Hippocampal formation (tissue), 2 donors: Measurements from ENCODE around the gene UBE2F.
"Not testable (repeated sequence)": the region's sequence is repeated elsewhere in the genome, so short reads cannot be mapped to it uniquely, and the experiment has no call there.

Experiments used
- DNase-seq, 2 donors: peaks; one replicate each; lab custom pipeline; 2025; lab: John Stamatoyannopoulos, UW

Gene UBE2F

GRCh38 chr2:238020816-238021215, 54.0 kb downstream of the UBE2F start:
- no peak for DNase-seq

- no peak for DNase-seq
These were observed 54.5 kb downstream of the UBE2F start for GRCh38 chr2:238021327-238021726.

- no peak for DNase-seq
These were observed 55.9 kb downstream of the UBE2F start for GRCh38 chr2:238022594-238023157.

DNA sequence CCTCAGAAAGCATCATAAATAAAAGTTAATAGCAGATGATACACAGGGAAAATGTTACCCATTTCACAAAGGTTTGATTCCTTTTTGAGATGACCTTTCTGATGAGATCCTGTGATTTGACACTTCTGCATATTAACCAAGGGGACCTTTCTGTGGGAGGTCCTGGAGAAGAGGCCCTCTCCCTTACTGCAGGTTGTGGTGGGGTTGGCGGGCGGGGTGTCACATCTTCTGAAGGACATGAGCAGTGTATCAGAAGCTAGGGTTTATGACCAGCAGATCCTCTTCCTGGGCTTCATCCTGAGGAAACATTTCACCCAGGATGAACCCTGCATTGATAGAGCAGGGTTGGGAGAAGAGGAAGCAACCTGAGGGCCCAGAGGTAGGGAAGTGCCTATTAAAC, 56.8 kb downstream of the UBE2F start:
- DNase-seq = no peak

DNA sequence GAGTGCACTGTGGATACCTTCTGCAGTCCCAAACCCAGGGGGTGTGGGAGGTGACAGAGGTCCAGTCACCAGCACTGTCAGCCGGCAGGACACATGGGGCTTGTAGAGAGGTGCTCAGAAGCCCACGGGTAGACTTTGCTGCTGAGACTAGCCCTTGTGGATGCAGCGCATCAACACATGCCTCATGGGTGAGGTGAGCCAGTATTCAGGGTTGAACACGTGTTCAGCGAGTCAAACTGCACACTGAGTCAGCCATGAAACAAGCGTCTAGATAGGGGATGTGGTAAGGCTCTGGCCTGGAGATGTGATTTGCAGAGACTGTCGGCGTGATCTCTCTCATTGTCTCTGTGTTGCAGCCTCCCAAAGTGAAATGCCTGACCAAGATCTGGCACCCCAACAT, 58.2 kb downstream of the UBE2F start:
- no peak for DNase-seq

GRCh38 chr2:238025741-238026360, 59.0 kb downstream of the UBE2F start:
- DNase-seq = no peak

DNA sequence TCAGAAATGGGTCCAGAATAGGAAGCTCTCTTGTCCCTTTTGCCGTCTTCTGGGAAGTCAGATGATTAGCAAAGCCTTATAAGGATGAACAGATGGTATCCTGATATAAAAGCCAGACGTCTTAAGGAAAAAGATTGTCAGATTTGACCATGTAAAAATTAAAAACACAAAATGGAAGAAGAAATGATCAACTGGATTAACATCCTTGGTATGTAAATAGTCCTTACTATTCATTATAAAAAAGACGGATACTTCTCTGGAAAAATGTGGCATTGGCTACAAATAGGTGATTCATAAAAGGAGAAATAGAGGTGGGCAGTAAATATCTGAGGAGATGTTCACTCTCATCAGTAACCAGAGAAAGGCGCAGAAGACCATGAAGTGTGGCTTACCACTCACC, 60.2 kb downstream of the UBE2F start:
- DNase-seq = no peak

DNA sequence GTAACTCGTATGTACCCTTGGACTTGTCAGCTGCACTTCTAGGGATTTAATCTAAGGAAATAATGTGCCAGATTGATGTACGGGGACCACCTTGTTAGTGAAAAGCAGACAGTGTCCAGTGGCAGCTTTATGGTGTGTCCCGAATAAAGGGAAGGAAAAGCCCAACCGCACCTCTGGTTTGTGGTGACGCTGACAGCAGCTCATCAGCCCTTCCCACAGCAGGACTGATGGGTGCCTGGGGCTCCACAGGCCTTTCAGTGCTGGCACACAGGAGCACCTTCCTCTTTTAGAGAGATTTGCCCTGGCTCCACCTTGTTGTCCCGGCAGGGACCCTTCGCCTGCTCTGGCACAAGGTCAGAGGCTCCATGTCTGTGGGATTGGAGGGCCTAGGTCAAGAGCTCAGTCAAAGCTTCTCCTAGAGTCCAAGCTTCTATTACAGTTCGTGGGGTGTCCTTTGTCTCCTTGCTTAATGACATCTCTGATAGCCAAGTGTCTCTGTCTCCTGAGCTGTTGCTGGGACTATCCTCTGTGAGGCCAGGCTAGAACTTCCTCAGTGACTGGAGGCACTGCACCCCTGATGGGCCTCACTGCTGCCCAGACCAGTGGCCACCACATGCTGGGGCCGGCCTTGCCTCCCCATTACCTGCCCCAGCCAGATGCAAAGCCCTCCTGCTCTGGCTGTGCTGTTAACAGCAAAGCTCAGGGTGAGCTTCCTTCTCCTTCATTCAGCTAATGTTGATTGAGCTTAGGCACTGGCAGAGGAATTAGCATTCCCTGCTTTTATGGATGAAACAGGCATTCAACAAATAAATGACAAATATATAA, 61.0 kb downstream of the UBE2F start:
- DNase-seq = no peak

GRCh38 chr2:238029853-238030252, 63.0 kb downstream of the UBE2F start:
- no peak for DNase-seq

DNA sequence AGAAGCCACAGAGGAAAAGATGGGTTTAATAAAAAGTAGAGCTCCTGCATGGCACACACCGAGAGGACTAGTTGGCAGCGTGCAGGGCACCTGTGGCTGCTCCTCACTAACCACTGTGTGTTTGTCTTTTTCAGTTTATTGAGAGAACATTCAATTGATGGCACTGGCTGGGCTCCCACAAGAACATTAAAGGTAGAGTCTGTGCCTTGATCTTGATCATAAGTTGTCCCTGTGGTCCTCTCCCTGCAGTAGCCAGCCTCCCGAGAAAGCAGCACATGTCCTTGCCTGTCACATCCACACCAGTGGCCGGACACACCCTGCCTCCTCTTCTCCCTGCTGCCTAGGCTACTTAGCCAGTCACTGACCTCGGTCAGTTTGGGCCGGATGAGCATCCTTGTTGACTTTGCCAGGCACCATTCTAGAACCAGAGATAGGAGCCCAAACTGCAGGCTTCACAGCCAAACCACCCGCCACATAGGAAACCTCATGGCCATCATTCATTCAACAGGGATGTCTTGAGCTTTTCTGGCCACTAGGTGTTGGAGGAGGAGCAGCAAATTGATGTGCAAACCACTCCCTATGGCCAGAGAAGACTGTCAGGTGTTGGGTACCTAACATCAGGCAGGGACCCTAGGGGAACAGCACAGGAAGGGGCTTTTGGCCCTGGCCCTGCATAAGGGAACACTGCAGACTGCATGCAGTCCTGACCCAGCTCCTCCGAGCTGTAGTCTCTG, 63.8 kb downstream of the UBE2F start:
- no peak for DNase-seq

DNA sequence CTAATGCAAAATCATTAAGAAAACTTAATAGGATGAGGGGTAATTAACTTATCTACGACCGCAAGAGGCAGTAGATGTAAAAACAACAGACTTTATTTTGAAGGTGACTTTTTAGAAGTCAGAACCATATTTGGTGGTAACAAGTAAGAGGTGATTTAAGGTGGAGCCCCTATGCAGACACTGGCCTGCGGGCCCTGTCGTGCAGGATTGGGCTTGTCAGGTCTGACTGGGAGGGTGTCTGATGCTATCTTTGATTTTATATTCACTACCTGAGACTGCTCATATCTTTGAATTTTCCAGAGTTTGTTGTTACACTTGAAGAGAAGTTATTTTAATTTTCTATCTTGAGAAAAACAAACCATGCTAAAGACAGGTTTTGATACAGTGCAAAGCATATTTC, 64.9 kb downstream of the UBE2F start:
- no peak for DNase-seq

DNA sequence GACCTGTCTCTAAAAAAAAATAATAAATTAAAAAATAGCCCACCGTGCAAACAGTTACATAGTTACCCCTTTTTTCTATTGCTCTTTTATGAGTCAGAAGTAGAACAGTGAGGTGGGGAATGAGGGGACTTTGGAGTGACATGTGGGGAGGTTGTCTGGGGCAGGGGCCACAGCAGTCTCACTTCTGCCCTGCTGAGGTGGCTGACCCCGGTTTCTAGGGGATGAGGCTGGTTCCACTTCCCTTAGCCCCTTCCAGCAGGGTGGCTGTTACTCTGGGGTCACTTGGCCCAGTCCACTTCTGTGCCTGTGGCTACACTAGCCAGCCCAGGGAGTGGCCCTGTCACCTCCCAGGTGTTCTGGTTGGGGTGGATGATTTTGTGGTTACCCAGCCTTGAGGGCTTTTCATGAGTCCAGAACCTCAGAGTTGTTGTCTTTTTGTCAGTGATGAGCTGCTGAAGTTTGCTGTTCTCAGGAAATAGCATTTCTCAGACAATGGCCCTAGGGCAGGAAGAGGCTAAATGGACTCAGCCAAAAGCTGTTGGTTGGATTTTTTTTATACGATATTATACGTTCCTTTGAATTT, 66.0 kb downstream of the UBE2F start:
- DNase-seq = no peak

- not testable (repeated sequence) for DNase-seq
These were observed 67.2 kb downstream of the UBE2F start for GRCh38 chr2:238033991-238034390.

- no peak for DNase-seq
These were observed 71.4 kb downstream of the UBE2F start for GRCh38 chr2:238038203-238038602.

GRCh38 chr2:238039151-238039550, 72.3 kb downstream of the UBE2F start:
- DNase-seq = no peak

- no peak for DNase-seq
These were observed 73.2 kb downstream of the UBE2F start for GRCh38 chr2:238039985-238040384.

DNA sequence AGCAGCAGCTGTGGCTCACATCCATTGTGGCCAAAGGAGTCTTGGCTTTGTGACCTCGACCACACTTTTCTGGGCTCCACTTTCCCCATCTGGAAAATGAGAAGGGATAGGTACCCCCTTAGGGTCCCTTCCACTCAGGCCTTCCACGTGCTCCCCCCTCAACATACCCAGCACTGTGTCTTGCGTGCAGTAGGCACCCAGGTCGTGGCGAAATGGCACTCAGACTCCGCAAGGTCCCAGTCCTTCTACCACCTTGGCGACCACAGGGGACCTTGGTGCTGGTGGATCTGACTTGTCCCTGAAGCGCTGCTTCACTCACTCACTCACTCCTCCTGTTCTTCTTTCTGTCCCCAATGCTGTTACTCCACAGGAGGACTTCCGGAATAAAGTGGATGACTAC, 74.1 kb downstream of the UBE2F start:
- no peak for DNase-seq

DNA sequence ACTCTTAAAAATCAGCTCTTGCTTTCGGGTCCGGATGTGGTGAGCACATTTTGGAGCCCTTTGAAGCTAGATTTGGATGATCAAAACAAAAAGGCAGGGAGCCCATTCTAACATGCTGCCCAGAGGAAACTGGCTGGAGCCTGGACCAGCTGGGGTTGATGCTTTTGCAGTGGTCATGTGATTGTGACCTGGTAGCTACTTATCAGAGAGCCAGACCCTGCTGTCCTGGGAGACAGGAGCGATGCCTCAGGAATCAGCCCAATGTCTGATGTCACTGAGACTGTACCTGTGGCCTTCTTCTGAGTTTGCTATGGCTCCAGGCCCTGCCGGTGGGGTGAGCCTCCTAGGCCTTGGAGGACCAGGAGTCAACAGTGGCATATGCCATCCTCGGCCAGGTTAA, 75.3 kb downstream of the UBE2F start:
- no peak for DNase-seq

DNA sequence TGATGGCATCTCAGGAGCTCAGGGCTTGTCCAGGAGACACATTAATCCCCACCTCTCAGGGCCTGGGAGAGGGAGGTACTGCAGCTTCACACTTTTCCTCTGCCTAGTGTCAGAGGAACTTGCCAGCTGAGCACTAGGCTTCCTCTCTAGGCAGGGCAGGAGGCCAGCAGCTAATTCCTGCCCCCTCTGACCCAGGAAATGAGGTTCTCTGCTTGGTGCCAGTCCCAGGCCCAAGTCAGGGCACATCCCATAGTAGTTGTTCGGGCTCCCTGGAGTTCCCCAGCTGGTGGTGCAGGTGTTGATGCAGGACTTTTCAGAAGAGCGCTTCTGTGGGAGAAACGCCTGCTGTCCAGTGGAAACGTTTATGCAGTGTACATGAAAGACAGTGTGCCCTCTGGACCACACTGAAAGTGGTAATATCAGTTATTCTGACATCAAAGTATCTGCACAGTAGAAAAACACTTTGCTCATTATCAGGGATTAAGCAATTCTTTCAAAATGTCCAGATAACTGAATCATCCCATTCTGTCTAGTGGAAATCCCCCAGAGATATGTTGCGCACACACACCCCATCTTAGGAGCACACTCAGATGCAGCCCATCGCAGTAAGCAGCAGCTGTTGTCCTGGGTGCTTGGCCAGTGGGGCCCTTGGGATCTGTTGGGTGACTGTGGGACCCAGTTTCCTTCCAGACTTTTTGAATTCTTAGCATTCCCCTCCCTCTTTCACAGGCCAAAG, 76.2 kb downstream of the UBE2F start:
- DNase-seq = no peak

GRCh38 chr2:238043851-238044250, 77.0 kb downstream of the UBE2F start:
- no peak for DNase-seq

DNA sequence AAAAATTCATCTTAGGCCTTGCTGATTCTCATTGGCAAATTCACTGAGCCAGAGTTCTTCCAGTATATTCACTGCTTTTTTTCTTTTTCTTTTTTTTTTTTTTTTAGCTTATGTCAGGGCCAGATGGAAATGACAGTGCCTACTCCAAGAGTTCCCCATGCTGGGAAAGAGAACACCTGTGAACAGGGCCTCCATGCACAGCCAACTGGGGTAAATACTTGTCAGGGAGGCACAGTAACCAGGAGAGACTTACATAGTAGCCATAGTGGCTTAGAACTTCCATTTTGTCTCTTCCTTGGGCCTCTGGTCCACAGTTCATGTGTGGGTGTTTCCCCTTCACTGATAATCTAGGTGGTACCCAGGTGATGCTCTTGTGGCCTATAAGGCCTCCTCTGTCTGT, 78.8 kb downstream of the UBE2F start:
- DNase-seq = no peak
